DMS 273 (cell line): Measurements from ENCODE around the gene NRAP.
A peak's percentile ranks its signal among the peaks of the same experiment; 100 is the strongest.

ENCODE experiments used
- DNase-seq: peaks from one replicate; lab custom pipeline; 2025; ENCODE audit not compliant: unreplicated experiment; lab: John Stamatoyannopoulos, UW

The NRAP gene

GRCh38 chr10:113563306-113564088 lies 100.3 kb downstream of the NRAP start:
- DNase-seq, result peak; percentile 82

GRCh38 chr10:113562704-113563103 lies 101.1 kb downstream of the NRAP start:
- no peak for DNase-seq

- DNase-seq, result no peak
Measured at GRCh38 chr10:113562069-113562468, 101.8 kb downstream of the NRAP start.

GRCh38 chr10:113561214-113561613 lies 102.6 kb downstream of the NRAP start:
- no peak for DNase-seq

GRCh38 chr10:113560071-113560470 lies 103.8 kb downstream of the NRAP start:
- no peak for DNase-seq

GRCh38 chr10:113557903-113558321 lies 105.9 kb downstream of the NRAP start:
- DNase-seq, result no peak

GRCh38 chr10:113557424-113557862 lies 106.4 kb downstream of the NRAP start:
- DNase-seq, result no peak

- no peak for DNase-seq
Measured at GRCh38 chr10:113555751-113556150, 108.1 kb downstream of the NRAP start.

GRCh38 chr10:113555245-113555644 lies 108.6 kb downstream of the NRAP start:
- DNase-seq, result no peak

- no peak for DNase-seq
Measured at GRCh38 chr10:113554214-113554613, 109.6 kb downstream of the NRAP start.

- DNase-seq, result no peak
Measured at GRCh38 chr10:113553149-113553548, 110.7 kb downstream of the NRAP start.

GRCh38 chr10:113552701-113553100 lies 111.1 kb downstream of the NRAP start, which contains the start of gene HABP2:
Gene HABP2 (plus strand): TSS chr10:113553053. CDS start chr10:113553122, 69 bp downstream.
- DNase-seq, result no peak

- DNase-seq, result no peak
Measured at GRCh38 chr10:113552014-113552413, 111.8 kb downstream of the NRAP start.

- DNase-seq, result no peak
Measured at GRCh38 chr10:113550365-113550764, 113.5 kb downstream of the NRAP start.

GRCh38 chr10:113549856-113550255 lies 114.0 kb downstream of the NRAP start:
- DNase-seq, result no peak

- DNase-seq, result no peak
Measured at GRCh38 chr10:113547426-113547825, 116.4 kb downstream of the NRAP start.

- DNase-seq, result no peak
Measured at GRCh38 chr10:113544392-113544791, 119.4 kb downstream of the NRAP start.

- DNase-seq, result no peak
Measured at GRCh38 chr10:113543107-113543955, 120.5 kb downstream of the NRAP start.

GRCh38 chr10:113541549-113541927 lies 122.3 kb downstream of the NRAP start:
- no peak for DNase-seq

GRCh38 chr10:113540845-113541548 lies 122.8 kb downstream of the NRAP start:
- no peak for DNase-seq

GRCh38 chr10:113539789-113540188 lies 124.1 kb downstream of the NRAP start:
- no peak for DNase-seq
